OCI-LY3 (cell line): ENCODE results near the gene TMEM108.

Experiments
- CTCF ChIP-seq: fragments of 200-600, 300-600 bp; sonication (generic); IDR thresholded peaks from 2 replicates; pipeline ENCODE4 v1.5.1; 2014; ENCODE audit warnings: antibody characterized with exemption, low read length, low read depth
- EZH2phosphoT487 ChIP-seq: fragments of 200-600 bp; shearing (Covaris generic); IDR thresholded peaks from 2 replicates; pipeline ENCODE4 v1.6.1; 2018; ENCODE audit warnings: antibody characterized with exemption, mixed run types, low read depth

- TF ChIP-seq CTCF (no peak), EZH2phosphoT487 (no peak)
These were observed 15.3 kb downstream of the TMEM108 start for GRCh38 chr3:133053532-133053931.
